ENCODE data around the gene ATF7.

- no peak for TF ChIP-seq EZH2 (IDR thresholded peaks at IDR 0.05; ENCODE audit: low read depth)
- no peak for TF ChIP-seq CTCF (conservative IDR thresholded peaks at IDR 0.05)
Measured at GRCh38 chr12:53659011-53659551, 32.9 kb upstream of the ATF7 start.

Measured in PC-9 (cell line).